Natural killer cell (primary cell): ENCODE data around the gene OR1S1. TPM values are rescaled to one million over a fixed set of nuclear protein-coding genes. Genes with fewer than 3 reads are reported as not detected.

Experiments
- total RNA-seq, 4 donors: library from RNA; stranded (reverse); fragments of 120-200 nt in 1 of 4; gene quantifications; one replicate each; pipeline versions ENCODE4 v1.2.3 to v1.2.4, GENCODE V29; 2013 to 2022

OR1S1 gene
- total RNA-seq, 3 donors from 2014 or later (not counting 1 experiment from before 2014, with no cell fraction given): not detected

Other genes starting within 250 kb of the OR1S1 start
- gene OR9Q1, start 188.8 kb upstream of the OR1S1 start, total RNA-seq: not detected
- not detected for gene OR6Q1, start 181.8 kb upstream of the OR1S1 start, total RNA-seq
- not detected for gene OR9I1, start 87.2 kb upstream of the OR1S1 start, total RNA-seq
- not detected for gene OR9Q2, start 23.6 kb upstream of the OR1S1 start, total RNA-seq
- not detected for gene OR1S2, start 8.6 kb upstream of the OR1S1 start, total RNA-seq
- gene OR10Q1, start 16.2 kb downstream of the OR1S1 start, total RNA-seq: not detected
- gene OR10W1, start 55.5 kb downstream of the OR1S1 start, total RNA-seq: not detected
- not detected for gene OR5B17, start 146.3 kb downstream of the OR1S1 start, total RNA-seq
- not detected for gene OR5B3, start 194.2 kb downstream of the OR1S1 start, total RNA-seq
- not detected for gene OR5B2, start 215.4 kb downstream of the OR1S1 start, total RNA-seq
- gene OR5B12, start 229.5 kb downstream of the OR1S1 start, total RNA-seq: not detected